Sciatic nerve (tissue), 2 donors: ENCODE results near the gene NRARP. TPM values are rescaled to one million over a fixed set of nuclear protein-coding genes. Genes with fewer than 3 reads are reported as not detected.

Source experiments
- ATAC-seq: fragments of 200-7000 bp; cut with Tn5 transposase; one replicate; pipeline ENCODE4 v1.9.1; 2020; ENCODE audit warnings: mild to moderate bottlenecking, moderate library complexity
- DNase-seq: peaks from one replicate; pipeline ENCODE4 v3.0.0-alpha.2; 2020; ENCODE audit warnings: low spot score
- intact Hi-C: fragments of 100-400 bp; cut with DNase I; formaldehyde crosslinking; loops from one replicate; pipeline ENCODE4 v1.14.2; 2022
- total RNA-seq: library from RNA; stranded (reverse); fragmentation: NEBNext Ultra II Directional; extraction: Animal tissue kit (Norgen Biotek cat#: 25700); gene quantifications from one replicate; pipeline ENCODE4 v1.2.1, GENCODE V29; 2021
- donor health status: DM: no; HTN: no; CAD: no.
- donor health status: DM: no; HTN: no; CAD: no.

The NRARP gene
- total RNA-seq, 1 donor from 2014 or later = 18.5 TPM

GRCh38 chr9:137252555-137253506, 49.2 kb downstream of the NRARP start:
- no peak for ATAC-seq
- intact Hi-C loops = no loop called here
- DNase-seq = no peak

GRCh38 chr9:137251490-137252268, 50.4 kb downstream of the NRARP start:
- no peak for ATAC-seq

GRCh38 chr9:137251194-137251461, 50.9 kb downstream of the NRARP start, which contains the start of gene STPG3:
Gene STPG3, plus strand, starts transcription at chr9:137251286. Its CDS starts 1 bp downstream, at chr9:137251287.
- no peak for DNase-seq
- no peak for ATAC-seq
- intact Hi-C loops = no loop called here

More at GRCh38 chr9:137251490-137252268, 50.4 kb downstream of the NRARP start:
- intact Hi-C loops = no loop called here
- no peak for DNase-seq

GRCh38 chr9:137250329-137251193, 51.5 kb downstream of the NRARP start:
- DNase-seq = no peak
- intact Hi-C loops = no loop called here
- no peak for ATAC-seq

Other genes with a start within 250 kb of the NRARP start
- gene ENTPD2, start 248.2 kb downstream of the NRARP start, total RNA-seq = 24.3 TPM
- gene SAPCD2, start 231.7 kb downstream of the NRARP start, total RNA-seq = 0.36 TPM
- 18.3 TPM for gene UAP1L1, start 224.8 kb downstream of the NRARP start, total RNA-seq
- 48.3 TPM for gene MAN1B1, start 215.3 kb downstream of the NRARP start, total RNA-seq
- 127 TPM for gene DPP7, start 187.5 kb downstream of the NRARP start, total RNA-seq
- not detected for gene GRIN1, start 163.1 kb downstream of the NRARP start, total RNA-seq
- not detected for gene LRRC26, start 132.2 kb downstream of the NRARP start, total RNA-seq
- gene TMEM210, start 130.2 kb downstream of the NRARP start, total RNA-seq = not detected
- gene ANAPC2, start 113.7 kb downstream of the NRARP start, total RNA-seq = 52.8 TPM
- 27.6 TPM for gene SSNA1, start 113.6 kb downstream of the NRARP start, total RNA-seq
- gene TPRN, start 101.5 kb downstream of the NRARP start, total RNA-seq = 8.8 TPM
- 25.6 TPM for gene TMEM203, start 96.6 kb downstream of the NRARP start, total RNA-seq
- 16.5 TPM for gene NDOR1, start 96.6 kb downstream of the NRARP start, total RNA-seq
- gene RNF208, start 80.0 kb downstream of the NRARP start, total RNA-seq = 10.6 TPM
- not detected for gene CYSRT1, start 77.1 kb downstream of the NRARP start, total RNA-seq
- gene RNF224, start 74.8 kb downstream of the NRARP start, total RNA-seq = not detected
- gene SLC34A3, start 71.4 kb downstream of the NRARP start, total RNA-seq = not detected
- gene TUBB4B, start 61.0 kb downstream of the NRARP start, total RNA-seq = 108 TPM
- gene STPG3, start 51.0 kb downstream of the NRARP start, total RNA-seq = not detected
- gene NELFB, start 46.9 kb downstream of the NRARP start, total RNA-seq = 38.9 TPM
- gene TOR4A, start 24.5 kb downstream of the NRARP start, total RNA-seq = 4.0 TPM
- gene EXD3, start 120.9 kb upstream of the NRARP start, total RNA-seq = 48.1 TPM
- gene NOXA1, start 121.1 kb upstream of the NRARP start, total RNA-seq = 7.4 TPM
- gene ENTPD8, start 139.1 kb upstream of the NRARP start, total RNA-seq = not detected
- gene NSMF, start 157.1 kb upstream of the NRARP start, total RNA-seq = 50.4 TPM
- gene PNPLA7, start 248.1 kb upstream of the NRARP start, total RNA-seq = 18.3 TPM
- gene MRPL41, start 249.6 kb upstream of the NRARP start, total RNA-seq = 61.1 TPM